HAP-1 (cell line): ENCODE results near the gene LGR6.
"Not testable (repeated sequence)": the region's sequence is repeated elsewhere in the genome, so short reads cannot be mapped to it uniquely, and the experiment has no call there.

Experiments
- DNase-seq, 2 experiments: peaks; one replicate each; pipeline ENCODE4 v3.0.0-alpha.2; 2016 to 2020; ENCODE audit warnings: low spot score in 2 of 2
- H3K27me3 ChIP-seq: fragments of 250-450 bp; sonication (Bioruptor Pico); 2 replicates; pipeline ENCODE4 v1.5.1; 2020; ENCODE audit warnings: low read depth, mild to moderate bottlenecking, moderate library complexity
- H3K36me3 ChIP-seq: fragments of 250-450 bp; sonication (Bioruptor Pico); replicated peaks from 2 replicates; pipeline ENCODE4 v1.5.1; 2020; ENCODE audit warnings: mild to moderate bottlenecking
- H3K4me1 ChIP-seq: fragments of 250-450 bp; sonication (Bioruptor Pico); 2 replicates; pipeline ENCODE4 v1.5.1; 2020; ENCODE audit warnings: mild to moderate bottlenecking
- H3K4me3 ChIP-seq: fragments of 250-450 bp; sonication (Bioruptor Pico); 2 replicates; pipeline ENCODE4 v1.5.1; 2020; ENCODE audit warnings: mild to moderate bottlenecking, moderate library complexity
- H3K9me3 ChIP-seq: fragments of 250-450 bp; sonication (Bioruptor Pico); 2 replicates; pipeline ENCODE4 v1.5.1; 2020; ENCODE audit warnings: mild to moderate bottlenecking, moderate library complexity
- in situ Hi-C: fragments of 300-500 bp; cut with MboI; formaldehyde crosslinking; loops from 3 replicates; pipeline ENCODE4 v1.14.3; 2020; ENCODE audit warnings: low sequenced_read_pairs, inconsistent platforms, mixed read lengths

LGR6 gene

DNA sequence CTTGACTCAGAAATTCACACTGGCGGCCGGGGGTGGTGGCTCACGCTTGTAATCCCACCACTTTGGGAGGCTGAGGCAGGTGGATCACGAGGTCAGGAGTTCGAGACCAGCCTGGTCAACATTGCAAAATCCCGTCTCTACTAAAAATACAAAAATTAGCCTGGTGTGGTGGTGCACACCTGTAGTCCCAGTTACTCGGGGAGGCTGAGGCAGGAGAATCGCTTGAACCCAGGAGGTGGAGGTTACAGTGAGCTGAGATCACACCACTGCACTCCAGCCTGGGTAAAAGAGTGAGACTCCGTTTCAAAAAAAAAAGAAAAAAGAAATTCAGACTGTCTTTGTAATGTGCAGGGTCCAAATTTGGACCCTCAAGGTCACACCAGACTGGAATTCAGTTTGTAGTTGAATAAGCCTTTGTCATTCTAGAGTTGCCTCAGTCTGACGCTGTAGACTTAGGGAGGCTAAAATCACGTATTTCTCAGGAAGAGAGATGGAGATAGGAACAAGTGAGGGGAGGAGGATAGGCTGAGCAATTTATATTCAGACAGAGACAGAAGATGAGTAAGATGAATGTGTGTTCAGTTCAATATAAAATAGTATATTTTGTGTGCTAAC lies 159.1 kb downstream of the LGR6 start:
- H3K4me3 ChIP-seq, H3K27me3 ChIP-seq, in situ Hi-C loops, H3K36me3 ChIP-seq, H3K9me3 ChIP-seq, H3K4me1 ChIP-seq, DNase-seq: not testable (repeated sequence)

GRCh38 chr1:202355944-202356553 lies 162.4 kb downstream of the LGR6 start:
- no peak overlapping the region for H3K4me3 ChIP-seq
- in situ Hi-C loops = no loop called here
- H3K27me3 ChIP-seq = no peaks in the 10 kb centered on the region
- no peak for DNase-seq
- no peaks in the 10 kb centered on the region for H3K36me3 ChIP-seq
- H3K4me1 ChIP-seq = peaks cover 4% of the 10 kb centered on the region
- no peaks in the 10 kb centered on the region for H3K9me3 ChIP-seq

DNA sequence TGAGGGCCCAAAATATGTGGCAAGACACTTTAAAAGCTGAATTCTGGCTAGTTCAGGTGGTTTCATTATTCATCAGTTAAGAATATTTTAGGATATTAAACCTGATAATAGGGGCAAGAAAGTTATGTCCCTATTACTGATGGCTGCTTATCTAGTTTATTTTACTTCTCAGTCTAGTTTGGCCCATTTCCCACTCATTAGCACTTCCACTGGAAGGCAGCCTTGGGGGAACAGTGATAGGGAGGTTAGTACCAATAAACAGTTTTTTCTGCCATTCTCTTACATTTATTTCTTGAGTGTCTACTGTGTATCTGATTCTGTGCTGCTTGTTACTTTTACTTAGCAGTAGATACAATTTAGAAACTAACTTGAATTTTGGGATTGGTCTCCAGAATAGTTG lies 163.9 kb downstream of the LGR6 start:
- no peak for DNase-seq
- in situ Hi-C loops = no loop called here

GRCh38 chr1:202361224-202361623 lies 167.6 kb downstream of the LGR6 start:
- H3K4me1 ChIP-seq = peaks cover 12% of the 10 kb centered on the region
- H3K9me3 ChIP-seq = no peaks in the 10 kb centered on the region
- H3K4me3 ChIP-seq = no peak overlapping the region
- in situ Hi-C loops = no loop called here
- no peaks in the 10 kb centered on the region for H3K36me3 ChIP-seq
- H3K27me3 ChIP-seq = no peaks in the 10 kb centered on the region
- DNase-seq = no peak

More for the DNA sequence above, 163.9 kb downstream of the LGR6 start:
- H3K27me3 ChIP-seq = no peaks in the 10 kb centered on the region
- H3K9me3 ChIP-seq = no peaks in the 10 kb centered on the region
- no peaks in the 10 kb centered on the region for H3K36me3 ChIP-seq
- H3K4me3 ChIP-seq = no peak overlapping the region
- peaks cover 17% of the 10 kb centered on the region for H3K4me1 ChIP-seq

DNA sequence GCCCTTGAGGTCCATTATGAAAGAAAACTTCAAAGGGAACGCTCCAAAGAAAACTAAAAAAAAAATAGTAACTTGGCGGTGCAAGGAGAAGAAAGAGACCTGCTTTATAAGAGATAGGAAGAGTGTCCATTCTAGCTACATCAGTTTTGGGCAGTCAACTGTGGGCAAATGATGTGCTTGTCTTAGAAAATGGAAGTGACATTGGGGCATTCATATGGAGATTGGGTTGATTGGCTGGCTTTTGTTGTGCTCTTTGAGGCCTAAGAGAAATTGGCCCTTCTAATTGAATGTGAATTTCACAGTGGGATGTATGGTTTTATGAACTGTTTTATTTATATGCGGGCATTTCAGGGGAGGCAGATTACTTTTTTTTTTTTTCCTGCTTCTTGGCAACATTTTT lies 168.1 kb downstream of the LGR6 start:
- H3K27me3 ChIP-seq = no peaks in the 10 kb centered on the region
- H3K4me3 ChIP-seq = no peak overlapping the region
- H3K36me3 ChIP-seq = no peaks in the 10 kb centered on the region
- peak; percentile 40 to 78 for DNase-seq
- H3K4me1 ChIP-seq = peaks cover 13% of the 10 kb centered on the region
- no peaks in the 10 kb centered on the region for H3K9me3 ChIP-seq
- in situ Hi-C loops = no loop called here

- Histone ChIP-seq H3K9me3 (no peaks in the 10 kb centered on the region), H3K27me3 (no peaks in the 10 kb centered on the region), H3K4me1 (peaks cover 18% of the 10 kb centered on the region), H3K36me3 (no peaks in the 10 kb centered on the region), H3K4me3 (no peak overlapping the region)
- in situ Hi-C loops = no loop called here
- no peak for DNase-seq
Measured at GRCh38 chr1:202362212-202362611, 168.6 kb downstream of the LGR6 start.

GRCh38 chr1:202365092-202365815 lies 171.7 kb downstream of the LGR6 start:
- no peak for DNase-seq
- H3K36me3 ChIP-seq = no peaks in the 10 kb centered on the region
- H3K27me3 ChIP-seq = no peaks in the 10 kb centered on the region
- in situ Hi-C loops = no loop called here
- H3K4me1 ChIP-seq = peaks cover 23% of the 10 kb centered on the region
- no peaks in the 10 kb centered on the region for H3K9me3 ChIP-seq
- no peak overlapping the region for H3K4me3 ChIP-seq

GRCh38 chr1:202367271-202367670 lies 173.7 kb downstream of the LGR6 start:
- Histone ChIP-seq H3K9me3 (no peaks in the 10 kb centered on the region), H3K36me3 (no peaks in the 10 kb centered on the region), H3K4me1 (peaks cover 11% of the 10 kb centered on the region), H3K4me3 (no peak overlapping the region), H3K27me3 (no peaks in the 10 kb centered on the region)
- in situ Hi-C loops = no loop called here
- DNase-seq = peak in 1 of 2 experiments; percentile 32
